8988T (cell line): ENCODE data around the gene ELF1.
"Not testable (repeated sequence)": the region's sequence is repeated elsewhere in the genome, so short reads cannot be mapped to it uniquely, and the experiment has no call there.

Experiments used
- DNase-seq: peaks from one replicate; pipeline ENCODE4 v3.0.0; 2011

The ELF1 gene

GRCh38 chr13:41019011-41019487 lies at the start of gene ELF1:
ELF1 (minus strand) TSS chr13:41019316; CDS start chr13:40982054, 37,262 bp downstream.
- DNase-seq, result no peak

- no peak for DNase-seq
Observed at GRCh38 chr13:41065078-41065477, 46.0 kb upstream of the ELF1 start.

GRCh38 chr13:41064493-41064892 lies 45.4 kb upstream of the ELF1 start:
- no peak for DNase-seq

- DNase-seq, result no peak
Observed at GRCh38 chr13:41061914-41062837, 43.1 kb upstream of the ELF1 start.

- peak; percentile 67 for DNase-seq
Observed at GRCh38 chr13:41061075-41061913, 42.2 kb upstream of the ELF1 start, which contains the start of gene WBP4. WBP4 (plus strand) TSS chr13:41061509; CDS start chr13:41061674, 165 bp downstream.

- no peak for DNase-seq
Observed at GRCh38 chr13:41060724-41061074, 41.6 kb upstream of the ELF1 start.

- peak; percentile 61 for DNase-seq
Observed at GRCh38 chr13:41060082-41060723, 41.1 kb upstream of the ELF1 start.

- no peak for DNase-seq
Observed at GRCh38 chr13:41059456-41060081, 40.5 kb upstream of the ELF1 start.

GRCh38 chr13:41058295-41059070 lies 39.4 kb upstream of the ELF1 start:
- DNase-seq, result no peak

- no peak for DNase-seq
Observed at GRCh38 chr13:41056826-41057711, 38.0 kb upstream of the ELF1 start.

GRCh38 chr13:41056194-41056593 lies 37.1 kb upstream of the ELF1 start:
- no peak for DNase-seq

- DNase-seq, result no peak
Observed at GRCh38 chr13:41054919-41055619, 36.0 kb upstream of the ELF1 start.

GRCh38 chr13:41054212-41054877 lies 35.2 kb upstream of the ELF1 start:
- DNase-seq, result no peak

GRCh38 chr13:41053384-41053826 lies 34.3 kb upstream of the ELF1 start:
- no peak for DNase-seq

- DNase-seq, result no peak
Observed at GRCh38 chr13:41052441-41052840, 33.3 kb upstream of the ELF1 start.

- no peak for DNase-seq
Observed at GRCh38 chr13:41049480-41050440, 30.6 kb upstream of the ELF1 start.

GRCh38 chr13:41048640-41049039 lies 29.5 kb upstream of the ELF1 start:
- DNase-seq, result no peak

GRCh38 chr13:41042419-41042818 lies 23.3 kb upstream of the ELF1 start:
- not testable (repeated sequence) for DNase-seq
